Measurements from ENCODE around the gene SLC2A5.

The SLC2A5 gene

GRCh38 chr1:9087411-9088125, 18.1 kb upstream of the SLC2A5 start:
- no peak for DNase-seq

- no peak for DNase-seq
Measured at GRCh38 chr1:9086796-9087195, 17.4 kb upstream of the SLC2A5 start.

- no peak for DNase-seq
Measured at GRCh38 chr1:9086045-9086444, 16.6 kb upstream of the SLC2A5 start.

- DNase-seq: no peak
Measured at GRCh38 chr1:9085306-9085940, 16.0 kb upstream of the SLC2A5 start.

- DNase-seq: no peak
Measured at GRCh38 chr1:9084906-9085305, 15.5 kb upstream of the SLC2A5 start.

- no peak for DNase-seq
Measured at GRCh38 chr1:9081473-9081872, 12.0 kb upstream of the SLC2A5 start.

GRCh38 chr1:9080705-9081291, 11.4 kb upstream of the SLC2A5 start:
- DNase-seq: no peak

GRCh38 chr1:9079988-9080704, 10.7 kb upstream of the SLC2A5 start:
- no peak for DNase-seq

- no peak for DNase-seq
Measured at GRCh38 chr1:9078752-9079500, 9.5 kb upstream of the SLC2A5 start.

- DNase-seq: no peak
Measured at GRCh38 chr1:9078015-9078751, 8.7 kb upstream of the SLC2A5 start.

GRCh38 chr1:9075022-9075421, 5.6 kb upstream of the SLC2A5 start:
- DNase-seq: no peak

- no peak for DNase-seq
Measured at GRCh38 chr1:9073143-9073542, 3.7 kb upstream of the SLC2A5 start.

GRCh38 chr1:9071554-9072235, 2.3 kb upstream of the SLC2A5 start:
- DNase-seq: no peak

GRCh38 chr1:9070486-9070885, 1.1 kb upstream of the SLC2A5 start:
- no peak for DNase-seq

- DNase-seq: no peak
Measured at GRCh38 chr1:9068981-9069325, 482 bp downstream of the SLC2A5 start.

- no peak for DNase-seq
Measured at GRCh38 chr1:9066945-9067807, 2.3 kb downstream of the SLC2A5 start.

GRCh38 chr1:9065213-9065751, 4.2 kb downstream of the SLC2A5 start:
- DNase-seq: no peak

GRCh38 chr1:9062846-9063245, 6.6 kb downstream of the SLC2A5 start:
- no peak for DNase-seq

- no peak for DNase-seq
Measured at GRCh38 chr1:9062021-9062471, 7.4 kb downstream of the SLC2A5 start.

GRCh38 chr1:9061252-9061960, 8.0 kb downstream of the SLC2A5 start:
- DNase-seq: no peak

Measured in stimulated activated CD4-positive, alpha-beta T cell treated with anti-CD3 and anti-CD28 coated beads, Interleukin-2, amount 100 ng/mL, for 24 hours (primary cell).